Measurements from ENCODE around the gene NBPF15.
"Not testable (repeated sequence)": the region's sequence is repeated elsewhere in the genome, so short reads cannot be mapped to it uniquely, and the experiment has no call there.

- TF ChIP-seq, protein P1, sequence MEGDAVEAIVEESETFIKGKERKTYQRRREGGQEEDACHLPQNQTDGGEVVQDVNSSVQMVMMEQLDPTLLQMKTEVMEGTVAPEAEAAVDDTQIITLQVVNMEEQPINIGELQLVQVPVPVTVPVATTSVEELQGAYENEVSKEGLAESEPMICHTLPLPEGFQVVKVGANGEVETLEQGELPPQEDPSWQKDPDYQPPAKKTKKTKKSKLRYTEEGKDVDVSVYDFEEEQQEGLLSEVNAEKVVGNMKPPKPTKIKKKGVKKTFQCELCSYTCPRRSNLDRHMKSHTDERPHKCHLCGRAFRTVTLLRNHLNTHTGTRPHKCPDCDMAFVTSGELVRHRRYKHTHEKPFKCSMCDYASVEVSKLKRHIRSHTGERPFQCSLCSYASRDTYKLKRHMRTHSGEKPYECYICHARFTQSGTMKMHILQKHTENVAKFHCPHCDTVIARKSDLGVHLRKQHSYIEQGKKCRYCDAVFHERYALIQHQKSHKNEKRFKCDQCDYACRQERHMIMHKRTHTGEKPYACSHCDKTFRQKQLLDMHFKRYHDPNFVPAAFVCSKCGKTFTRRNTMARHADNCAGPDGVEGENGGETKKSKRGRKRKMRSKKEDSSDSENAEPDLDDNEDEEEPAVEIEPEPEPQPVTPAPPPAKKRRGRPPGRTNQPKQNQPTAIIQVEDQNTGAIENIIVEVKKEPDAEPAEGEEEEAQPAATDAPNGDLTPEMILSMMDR (IDR thresholded peaks at IDR 0.05): not testable (repeated sequence)
- not testable (repeated sequence) for TF ChIP-seq EP300 (IDR thresholded peaks at IDR 0.05; ENCODE audit: low read depth)
Measured at GRCh38 chr1:144485048-144485993, 23.9 kb upstream of the NBPF15 start.

Data from transverse colon (tissue), 3 donors.